Activated naive CD8-positive, alpha-beta T cell treated with anti-CD3 and anti-CD28 coated beads, Interleukin-2, amount 50 U/mL, for 24 hours (primary cell): ENCODE measurements around the gene KCNIP2.
A peak's percentile ranks its signal among the peaks of the same experiment; 100 is the strongest.

Source experiments
- ATAC-seq: fragments of 150-1000 bp; cut with Tn5 transposase; one replicate; pipeline ENCODE4 v1.10.0; 2021
- DNase-seq: peaks from one replicate; pipeline ENCODE4 v3.0.0; 2021
- H3K27ac Mint-ChIP-seq: one replicate; pipeline ENCODE4 v1.8.0; 2021; ENCODE audit warnings: mild to moderate bottlenecking, mixed read lengths
- H3K27me3 Mint-ChIP-seq: one replicate; pipeline ENCODE4 v1.8.0; 2021; ENCODE audit warnings: mixed read lengths
- H3K36me3 Mint-ChIP-seq: one replicate; pipeline ENCODE4 v1.8.0; 2021; ENCODE audit warnings: low read depth, mixed read lengths
- H3K4me1 Mint-ChIP-seq: one replicate; pipeline ENCODE4 v1.8.0; 2021; ENCODE audit warnings: mixed read lengths
- H3K4me3 Mint-ChIP-seq: one replicate; pipeline ENCODE4 v1.8.0; 2021; ENCODE audit warnings: mild to moderate bottlenecking, moderate library complexity, mixed read lengths
- H3K9me3 Mint-ChIP-seq: one replicate; pipeline ENCODE4 v1.8.0; 2021; ENCODE audit warnings: mixed read lengths

Gene KCNIP2

DNA sequence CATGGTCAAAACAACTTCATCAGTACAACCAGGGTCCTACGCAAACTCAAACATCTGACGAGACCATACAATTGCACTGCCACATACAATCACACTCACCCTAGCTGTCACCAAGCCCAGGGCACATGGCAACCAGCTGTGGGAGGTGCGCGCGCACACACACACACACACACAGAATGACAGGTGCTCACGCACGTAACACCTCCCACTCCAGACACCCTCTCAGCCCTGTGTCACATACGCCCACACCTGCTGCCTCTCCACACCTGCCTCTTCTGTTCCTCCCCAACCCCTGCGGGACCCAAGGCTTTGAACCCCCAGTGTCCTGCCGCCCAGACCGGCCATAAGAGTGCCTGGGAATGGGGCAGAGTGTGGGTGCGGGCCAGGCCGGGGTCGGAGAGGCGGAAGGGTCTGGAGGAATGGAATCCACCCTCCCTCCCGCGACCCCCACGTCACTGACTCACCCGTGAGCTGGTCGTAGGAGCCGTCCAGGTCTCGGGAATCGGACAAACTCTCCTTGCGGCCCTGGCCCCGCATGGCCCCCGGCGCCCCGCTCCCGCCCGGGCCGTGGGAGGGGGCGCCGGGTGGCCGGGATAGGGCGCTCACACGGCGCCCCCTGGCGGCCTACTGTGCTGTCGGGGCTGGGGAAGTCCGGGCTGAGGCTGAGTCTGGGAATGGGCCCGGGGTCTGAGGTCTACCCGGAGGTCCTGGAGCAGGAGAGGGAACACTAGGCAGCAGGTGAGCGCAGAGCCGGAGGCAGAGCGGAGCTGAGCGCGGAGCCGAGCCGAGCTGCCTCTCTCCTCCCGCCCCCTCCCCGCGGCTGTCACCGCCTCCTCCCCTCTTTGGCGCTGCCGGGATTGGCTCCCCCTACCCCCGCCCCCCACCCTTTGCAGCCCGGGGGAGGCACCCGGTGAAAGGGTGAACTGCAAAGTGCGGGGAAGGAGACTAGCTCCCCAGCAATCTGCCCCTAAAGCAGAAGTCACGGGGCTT, at the start of gene KCNIP2:
Gene KCNIP2 (minus strand): TSS at position 769 of the 990 bp plus-strand sequence. CDS start 232 bp downstream, at position 537.
- no peaks in the 10 kb centered on the region for H3K9me3 Mint-ChIP-seq
- DNase-seq: peak; percentile 60
- peaks cover 9% of the 10 kb centered on the region for H3K27me3 Mint-ChIP-seq
- peak; percentile 22 for ATAC-seq
- peak within 1 kb of the TSS; percentile 43 for H3K27ac Mint-ChIP-seq
- H3K36me3 Mint-ChIP-seq: peaks cover 2% of the 10 kb centered on the region
- H3K4me3 Mint-ChIP-seq: peak within 1 kb of the TSS; percentile 50
- H3K4me1 Mint-ChIP-seq: peaks cover 48% of the 10 kb centered on the region

DNA sequence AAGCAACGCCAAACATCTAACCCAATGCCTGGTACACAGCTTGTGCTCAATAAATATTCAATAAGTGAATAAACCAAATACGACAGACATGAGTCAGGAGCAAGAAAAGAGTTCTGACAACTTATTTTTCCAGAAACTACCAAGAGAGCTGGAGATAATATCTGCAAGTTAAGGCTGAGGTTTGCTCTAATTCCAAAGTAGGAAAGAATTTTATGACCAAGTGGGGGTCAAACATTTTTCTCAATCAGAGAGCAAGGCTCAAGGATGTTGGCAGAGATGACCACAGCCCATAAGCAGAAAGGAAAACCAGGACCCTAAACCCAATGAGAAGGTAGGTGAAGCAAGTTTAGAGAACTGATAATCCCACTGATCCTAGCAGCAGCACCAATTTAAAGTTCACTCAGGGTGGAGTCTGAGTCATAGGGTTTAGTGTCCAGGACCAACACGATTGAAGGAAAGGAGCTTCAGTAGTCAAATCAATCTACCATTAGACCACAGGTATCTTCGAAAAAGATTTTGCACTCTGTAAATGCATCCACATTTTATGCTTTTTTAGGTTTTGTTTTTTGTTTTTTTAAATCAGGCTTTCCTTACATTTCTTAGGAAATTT, 49.3 kb upstream of the KCNIP2 start:
- Mint-ChIP-seq H3K27ac (no peak overlapping the region), H3K9me3 (no peaks in the 10 kb centered on the region), H3K27me3 (no peaks in the 10 kb centered on the region), H3K4me1 (peaks cover 30% of the 10 kb centered on the region), H3K36me3 (peaks cover 2% of the 10 kb centered on the region), H3K4me3 (no peak overlapping the region)
- no peak for ATAC-seq
- no peak for DNase-seq

DNA sequence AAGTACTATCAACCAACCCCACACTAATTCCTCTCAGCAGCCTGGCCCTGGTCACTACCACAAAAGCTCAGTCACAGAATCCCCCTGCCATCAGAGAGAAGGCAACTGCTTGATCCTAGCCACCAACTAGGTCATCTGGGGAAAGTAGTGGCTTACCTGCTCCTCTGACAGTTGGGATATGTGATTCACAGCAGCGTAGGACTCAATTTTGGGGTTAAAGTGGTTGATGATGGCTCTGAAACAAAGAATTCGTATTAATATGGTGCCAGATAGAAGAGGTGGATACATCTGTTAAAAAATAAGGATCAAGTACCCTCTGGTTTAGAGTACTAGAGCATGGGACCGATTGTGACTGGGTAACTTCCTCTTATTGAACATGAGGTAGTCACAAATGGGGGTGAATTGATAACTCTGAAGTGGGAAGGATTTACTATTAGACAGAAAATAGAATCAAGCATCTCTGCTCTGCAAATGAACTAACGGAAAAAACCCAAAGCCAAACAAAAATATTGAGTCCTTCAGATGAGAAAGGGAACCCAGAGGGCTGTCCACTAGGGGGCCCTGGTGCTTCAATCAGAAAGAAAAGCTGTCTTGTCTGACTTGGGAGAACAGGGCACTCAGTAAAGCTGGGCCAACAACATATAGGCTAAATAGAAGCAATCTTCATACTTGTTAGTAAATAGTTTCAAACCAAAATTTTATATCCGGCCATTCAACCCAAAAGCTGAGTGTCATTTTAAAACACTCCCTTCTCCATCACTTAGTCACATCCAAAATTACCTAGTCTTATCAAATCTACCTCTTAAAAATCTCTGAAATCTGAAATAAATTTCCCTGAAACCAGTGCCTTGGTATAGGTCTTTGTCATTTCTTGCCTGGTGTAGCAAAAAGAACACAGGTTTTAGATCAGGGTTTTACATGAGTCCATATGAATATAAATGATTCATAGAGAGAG, 45.9 kb upstream of the KCNIP2 start:
- peaks cover 12% of the 10 kb centered on the region for H3K4me1 Mint-ChIP-seq
- peak; percentile 80 for DNase-seq
- no peaks in the 10 kb centered on the region for H3K9me3 Mint-ChIP-seq
- H3K27me3 Mint-ChIP-seq: no peaks in the 10 kb centered on the region
- peak; percentile 61 for ATAC-seq
- H3K4me3 Mint-ChIP-seq: no peak overlapping the region
- H3K27ac Mint-ChIP-seq: no peak overlapping the region
- peaks cover 6% of the 10 kb centered on the region for H3K36me3 Mint-ChIP-seq

DNA sequence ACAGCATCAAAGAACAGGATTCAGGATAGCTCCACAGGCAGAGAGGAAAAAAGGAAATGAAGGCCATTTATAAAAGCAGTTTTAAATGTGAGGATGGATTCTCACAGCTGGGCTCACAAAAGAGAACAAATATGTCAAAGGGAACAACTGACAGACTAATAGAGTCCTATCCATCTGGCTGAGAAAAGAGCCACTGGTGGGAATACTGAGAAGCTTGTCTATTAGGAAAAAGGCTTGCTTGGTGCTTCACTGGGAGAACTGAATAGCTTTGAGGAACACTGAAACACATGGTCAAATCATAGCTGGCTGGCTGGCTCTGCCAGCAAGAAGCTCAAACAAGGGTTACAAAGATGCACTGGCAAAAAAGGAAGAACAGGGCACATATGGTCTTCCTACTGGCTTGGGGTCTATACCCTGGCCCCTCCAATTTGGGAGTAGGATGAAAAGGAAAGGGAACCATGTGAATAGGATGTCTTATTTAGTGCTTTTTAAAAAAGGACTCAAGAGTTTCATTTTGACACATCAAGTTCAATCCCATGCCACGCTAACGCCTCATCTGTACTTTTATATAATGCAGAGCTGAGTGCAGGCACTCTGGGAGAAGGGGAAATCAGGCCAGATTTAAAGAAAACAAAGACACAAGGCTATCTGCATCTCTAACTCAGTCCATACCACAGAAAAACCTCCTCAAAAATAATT, 44.8 kb upstream of the KCNIP2 start:
- Mint-ChIP-seq H3K36me3 (peaks cover 6% of the 10 kb centered on the region), H3K27ac (no peak overlapping the region), H3K27me3 (no peaks in the 10 kb centered on the region), H3K9me3 (no peaks in the 10 kb centered on the region), H3K4me3 (no peak overlapping the region), H3K4me1 (peaks cover 12% of the 10 kb centered on the region)
- DNase-seq: no peak
- ATAC-seq: no peak

DNA sequence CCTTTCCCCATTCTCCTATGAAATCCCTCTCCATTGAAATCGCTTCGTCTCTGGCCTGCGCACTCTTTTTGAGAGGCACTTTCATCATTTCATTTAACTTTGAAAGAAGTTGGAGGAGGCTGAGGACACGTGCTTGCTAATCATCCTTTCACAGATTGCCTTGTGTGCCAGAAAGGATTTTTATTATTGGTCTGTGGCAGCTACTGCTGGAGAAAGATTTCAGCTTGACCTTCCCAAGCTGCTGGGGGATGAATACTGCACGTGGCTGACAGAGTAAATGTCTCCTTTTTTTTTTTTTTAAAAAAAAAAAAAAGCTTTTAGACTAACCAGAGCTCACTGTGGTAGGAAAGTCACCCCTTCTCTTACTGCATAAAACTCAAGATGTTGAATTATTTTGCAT, 44.2 kb upstream of the KCNIP2 start:
- H3K27ac Mint-ChIP-seq: no peak overlapping the region
- no peaks in the 10 kb centered on the region for H3K9me3 Mint-ChIP-seq
- DNase-seq (no peak), ATAC-seq (no peak)
- H3K27me3 Mint-ChIP-seq: no peaks in the 10 kb centered on the region
- peaks cover 12% of the 10 kb centered on the region for H3K4me1 Mint-ChIP-seq
- H3K36me3 Mint-ChIP-seq: peaks cover 6% of the 10 kb centered on the region
- no peak overlapping the region for H3K4me3 Mint-ChIP-seq

DNA sequence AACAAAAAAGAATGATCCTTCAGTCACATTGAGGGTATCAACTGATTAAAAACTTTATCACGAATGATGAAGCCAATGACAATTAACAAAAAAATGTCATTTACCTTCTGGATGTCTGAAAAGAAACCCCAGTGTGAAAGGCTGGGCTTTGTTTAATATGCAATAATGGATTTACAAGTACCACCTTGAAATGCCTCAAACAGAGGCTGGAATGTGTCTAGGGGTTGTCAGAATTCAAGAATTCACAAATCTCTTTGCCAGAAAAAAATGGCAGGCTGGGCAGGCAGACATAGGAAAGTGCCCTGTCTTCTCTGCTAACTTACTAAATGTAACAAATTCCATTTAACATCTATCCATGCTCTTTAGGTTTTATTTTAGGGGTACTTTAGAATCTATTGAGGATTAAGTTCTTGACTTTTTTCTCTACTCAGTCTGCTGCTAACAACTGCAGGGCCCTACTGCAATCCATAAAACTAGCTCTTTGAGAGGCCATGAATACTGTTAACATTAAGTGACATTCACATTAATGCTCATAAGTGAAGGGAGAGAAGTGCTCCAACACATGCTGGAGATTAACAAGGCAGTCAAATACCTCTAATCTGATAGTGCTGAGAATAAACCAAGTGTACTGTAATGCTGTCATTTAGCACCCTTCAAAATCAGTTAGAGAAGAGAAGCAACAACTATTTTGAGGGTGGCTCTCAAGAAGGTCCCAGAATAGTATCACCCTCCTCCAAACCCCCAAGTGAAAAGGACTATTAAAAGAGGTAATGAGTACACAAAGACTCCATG, 43.1 kb upstream of the KCNIP2 start:
- Mint-ChIP-seq H3K27me3 (no peaks in the 10 kb centered on the region), H3K27ac (no peak overlapping the region), H3K4me1 (peaks cover 12% of the 10 kb centered on the region), H3K4me3 (no peak overlapping the region), H3K36me3 (peaks cover 6% of the 10 kb centered on the region), H3K9me3 (no peaks in the 10 kb centered on the region)
- DNase-seq (no peak), ATAC-seq (no peak)

DNA sequence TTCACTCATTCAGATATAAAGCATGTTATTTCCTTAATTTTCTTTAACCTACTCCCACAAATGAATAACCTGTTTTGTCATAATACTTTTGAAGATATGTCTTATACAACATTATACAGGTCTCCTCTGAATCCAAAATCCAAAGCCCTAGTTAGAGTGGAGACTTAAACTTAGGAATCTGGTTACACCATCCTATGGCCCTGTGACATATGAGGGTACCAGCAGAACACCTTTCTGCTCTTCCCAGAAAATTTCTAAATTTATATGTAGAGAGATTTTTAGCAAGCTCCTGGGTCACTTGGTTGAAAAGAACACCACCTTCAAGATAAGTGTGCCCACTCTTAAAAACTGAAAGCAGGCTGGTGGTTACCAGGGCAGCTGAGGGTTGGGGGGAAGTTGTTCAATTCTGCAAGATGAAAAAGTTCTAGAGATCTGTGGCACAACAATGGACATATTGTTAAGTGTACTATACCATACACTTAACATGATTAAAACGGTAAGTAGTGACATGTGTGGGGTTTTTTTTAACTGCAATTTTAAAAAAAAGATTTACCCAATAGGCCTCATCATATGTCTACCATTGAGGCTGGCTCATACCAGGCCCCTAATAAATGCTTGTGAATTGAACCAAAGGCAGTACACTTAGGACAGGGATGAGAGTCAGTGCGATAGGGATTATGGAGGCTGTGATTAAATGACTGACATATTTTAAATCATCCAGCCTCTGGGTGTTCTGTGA, 37.6 kb upstream of the KCNIP2 start:
- Mint-ChIP-seq H3K4me3 (no peak overlapping the region), H3K4me1 (peaks cover 6% of the 10 kb centered on the region), H3K9me3 (no peaks in the 10 kb centered on the region), H3K36me3 (peaks cover 4% of the 10 kb centered on the region), H3K27ac (no peak overlapping the region), H3K27me3 (no peaks in the 10 kb centered on the region)
- no peak for DNase-seq
- ATAC-seq: no peak

DNA sequence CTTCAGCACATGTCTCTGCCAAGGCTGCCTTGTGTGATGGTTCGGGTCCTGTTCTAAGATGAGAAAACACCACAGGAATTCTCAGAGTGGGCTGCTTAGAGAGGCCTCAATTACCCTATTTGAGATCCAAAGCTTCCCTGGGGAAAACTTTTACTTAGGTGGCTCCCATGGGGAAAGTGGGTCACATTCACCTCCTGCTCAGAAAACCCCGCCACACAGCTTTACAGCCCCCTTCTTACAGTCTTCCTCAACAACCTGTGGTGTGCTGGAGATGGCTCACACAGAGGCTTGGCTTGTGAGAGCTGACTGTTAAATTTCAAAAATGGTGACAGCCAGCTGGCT, 36.6 kb upstream of the KCNIP2 start:
- no peak for DNase-seq
- Mint-ChIP-seq H3K36me3 (peaks cover 2% of the 10 kb centered on the region), H3K9me3 (no peaks in the 10 kb centered on the region), H3K4me1 (peaks cover 10% of the 10 kb centered on the region), H3K27ac (no peak overlapping the region), H3K4me3 (no peak overlapping the region), H3K27me3 (no peaks in the 10 kb centered on the region)
- no peak for ATAC-seq

DNA sequence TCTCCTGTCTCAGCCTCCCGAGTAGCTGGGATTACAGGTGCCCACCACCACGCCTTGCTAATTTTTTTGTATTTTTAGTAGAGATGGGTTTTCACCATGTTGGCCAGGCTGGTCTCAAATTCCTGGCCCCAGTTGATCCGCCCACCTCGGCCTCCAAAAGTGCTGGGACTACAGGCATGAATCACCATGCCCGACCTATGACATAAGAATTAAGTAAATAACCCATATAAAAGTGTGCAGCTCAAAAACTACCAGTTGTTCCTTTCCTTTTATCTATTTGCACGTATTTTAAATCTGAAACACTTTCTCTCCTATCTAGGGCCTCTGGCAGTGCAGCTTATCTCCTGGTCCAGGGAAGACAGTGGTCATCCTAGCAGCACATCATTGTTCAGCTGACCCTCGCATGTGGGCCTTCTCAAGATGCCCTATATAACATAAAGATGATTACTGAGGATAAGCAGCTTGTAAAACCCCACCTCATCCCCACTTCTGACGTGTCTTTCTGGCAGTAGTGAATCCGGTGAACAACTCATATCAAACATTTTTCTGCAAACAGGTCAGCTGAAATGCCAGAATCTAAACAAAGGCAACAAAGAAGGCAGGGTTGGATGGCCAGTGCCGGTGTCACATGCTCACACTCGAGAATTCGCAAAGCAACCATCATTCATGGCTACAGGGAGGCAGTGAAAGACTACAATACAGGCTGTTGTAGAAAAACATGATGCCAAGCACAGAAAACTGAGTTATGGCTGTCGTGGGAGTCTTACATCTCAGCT, 36.0 kb upstream of the KCNIP2 start:
- no peak overlapping the region for H3K27ac Mint-ChIP-seq

DNA sequence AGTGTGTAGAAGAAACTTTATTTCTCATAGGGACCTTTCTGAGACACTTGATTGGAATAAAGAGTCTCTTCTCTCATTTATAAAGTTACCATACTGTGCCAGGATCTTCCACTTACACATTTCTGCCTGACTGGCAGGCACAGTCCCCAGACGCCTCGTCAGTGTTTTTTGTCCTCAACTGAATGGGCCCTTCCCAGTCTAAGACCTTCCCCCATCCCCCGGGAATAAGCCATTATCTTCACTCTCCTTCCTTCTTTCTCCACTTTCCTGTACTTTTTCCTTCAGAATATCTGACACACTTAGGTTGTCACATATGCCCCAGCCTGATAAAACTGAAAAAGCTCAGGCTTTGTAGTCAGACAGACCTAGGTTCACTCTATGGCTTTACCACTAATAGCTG, 35.3 kb upstream of the KCNIP2 start:
- no peak for ATAC-seq
- DNase-seq: no peak
- Mint-ChIP-seq H3K27me3 (no peaks in the 10 kb centered on the region), H3K9me3 (no peaks in the 10 kb centered on the region), H3K36me3 (no peaks in the 10 kb centered on the region), H3K4me1 (peaks cover 13% of the 10 kb centered on the region), H3K27ac (no peak overlapping the region), H3K4me3 (no peak overlapping the region)

More for the DNA sequence above, 36.0 kb upstream of the KCNIP2 start:
- DNase-seq (no peak), ATAC-seq (no peak)
- Mint-ChIP-seq H3K27me3 (no peaks in the 10 kb centered on the region), H3K4me1 (peaks cover 13% of the 10 kb centered on the region), H3K9me3 (no peaks in the 10 kb centered on the region), H3K36me3 (no peaks in the 10 kb centered on the region), H3K4me3 (no peak overlapping the region)

DNA sequence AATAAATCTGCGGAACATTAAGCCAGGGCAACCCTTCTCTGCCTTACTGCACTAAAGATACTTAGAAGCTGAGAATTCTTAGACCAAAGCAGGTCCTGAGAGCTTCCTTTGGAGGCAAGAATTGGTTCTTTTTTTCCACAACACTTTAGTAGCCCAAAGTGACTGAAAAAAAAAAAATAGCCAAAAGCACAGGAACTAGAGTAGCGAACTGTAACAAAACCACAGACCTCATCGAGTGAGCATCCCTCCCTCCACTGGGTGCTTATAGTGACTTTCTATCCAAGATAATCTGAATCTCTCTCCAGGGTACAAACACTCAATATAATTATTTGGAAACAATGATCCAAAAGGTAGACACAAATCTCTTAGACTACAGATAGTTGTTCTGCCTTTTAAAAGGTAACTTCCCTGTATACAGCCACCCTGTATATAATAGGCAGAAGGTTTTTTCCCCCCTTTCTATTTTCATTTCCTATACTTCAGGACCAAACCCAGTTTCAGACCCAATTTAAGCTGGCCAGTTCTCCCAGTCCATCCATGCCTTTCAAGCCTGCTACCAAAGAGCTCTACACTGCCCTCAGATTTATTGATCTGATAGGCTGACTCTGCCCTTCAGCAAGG, 31.6 kb upstream of the KCNIP2 start:
- no peak overlapping the region for H3K4me3 Mint-ChIP-seq
- peaks cover 3% of the 10 kb centered on the region for H3K36me3 Mint-ChIP-seq
- H3K27ac Mint-ChIP-seq: no peak overlapping the region
- peaks cover 13% of the 10 kb centered on the region for H3K4me1 Mint-ChIP-seq
- DNase-seq: no peak
- no peaks in the 10 kb centered on the region for H3K27me3 Mint-ChIP-seq
- ATAC-seq: no peak
- no peaks in the 10 kb centered on the region for H3K9me3 Mint-ChIP-seq

DNA sequence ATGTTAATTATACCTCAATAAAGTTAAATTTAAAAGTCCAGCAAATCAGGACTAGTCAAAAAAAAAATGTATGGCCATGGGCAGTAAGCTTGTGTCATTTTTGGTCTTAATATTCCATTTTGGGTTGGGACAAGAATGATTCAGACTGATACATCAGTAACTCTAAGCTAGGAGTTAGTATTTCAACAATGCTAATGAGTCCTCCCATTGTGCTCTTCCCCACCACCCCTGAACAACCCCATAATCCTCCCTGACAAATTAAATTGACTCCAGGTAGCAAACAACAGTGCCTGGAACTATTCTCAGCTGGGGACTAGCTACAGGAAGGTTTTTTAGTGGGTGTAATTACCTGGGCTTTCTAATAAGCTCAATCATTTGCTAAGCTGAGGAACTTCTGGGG, 30.7 kb upstream of the KCNIP2 start:
- no peaks in the 10 kb centered on the region for H3K27me3 Mint-ChIP-seq

More for the DNA sequence above, 30.7 kb upstream of the KCNIP2 start:
- Mint-ChIP-seq H3K36me3 (peaks cover 3% of the 10 kb centered on the region), H3K9me3 (no peaks in the 10 kb centered on the region), H3K27ac (no peak overlapping the region), H3K4me1 (peaks cover 8% of the 10 kb centered on the region), H3K4me3 (no peak overlapping the region)
- ATAC-seq (no peak), DNase-seq (no peak)
